ENCODE data around the gene CITED4.

CITED4 gene

GRCh38 chr1:40838045-40838979, 23.9 kb downstream of the CITED4 start:
- no peak for TF ChIP-seq CTCF (IDR thresholded peaks at IDR 0.05; ENCODE audit: low read depth, low read length)
- DNase-seq (ENCODE audit: extremely low read depth, low read depth) = no peak

DNA sequence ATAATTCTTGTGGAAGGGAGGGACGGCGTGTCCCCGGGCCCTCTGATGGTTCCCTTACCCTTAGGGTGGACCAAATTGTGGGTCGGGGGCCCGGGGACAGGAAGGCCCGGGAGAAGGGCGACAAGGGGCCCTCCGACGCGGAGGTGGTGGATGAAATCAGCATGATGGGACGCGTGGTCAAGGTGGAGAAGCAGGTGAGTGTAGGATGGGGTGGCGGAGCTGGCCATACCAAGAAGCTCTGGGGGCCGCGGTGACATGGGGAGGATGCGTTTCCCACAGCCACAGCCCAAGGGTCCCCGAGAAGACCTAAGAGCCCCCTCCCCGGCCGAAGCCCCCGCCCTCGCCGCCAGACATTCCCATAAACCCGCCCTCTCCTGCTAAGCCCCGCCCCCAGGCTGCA, 24.6 kb downstream of the CITED4 start:
- DNase-seq (ENCODE audit: extremely low read depth, low read depth) = no peak
- no peak for TF ChIP-seq CTCF (IDR thresholded peaks at IDR 0.05; ENCODE audit: low read depth, low read length)

GRCh38 chr1:40836283-40836682, 25.9 kb downstream of the CITED4 start:
- no peak for DNase-seq (ENCODE audit: extremely low read depth, low read depth)
- TF ChIP-seq CTCF (IDR thresholded peaks at IDR 0.05; ENCODE audit: low read depth, low read length) = no peak

- no peak for DNase-seq (ENCODE audit: extremely low read depth, low read depth)
- TF ChIP-seq CTCF (IDR thresholded peaks at IDR 0.05; ENCODE audit: low read depth, low read length) = no peak
These were observed 27.1 kb downstream of the CITED4 start for GRCh38 chr1:40834968-40835545.

- TF ChIP-seq CTCF (IDR thresholded peaks at IDR 0.05; ENCODE audit: low read depth, low read length) = no peak
These were observed 28.2 kb downstream of the CITED4 start for GRCh38 chr1:40833979-40834378.

GRCh38 chr1:40831001-40831732, 31.0 kb downstream of the CITED4 start:
- no peak for TF ChIP-seq CTCF (IDR thresholded peaks at IDR 0.05; ENCODE audit: low read depth, low read length)
- DNase-seq (ENCODE audit: extremely low read depth, low read depth) = no peak

More at GRCh38 chr1:40833979-40834378, 28.2 kb downstream of the CITED4 start:
- DNase-seq (ENCODE audit: extremely low read depth, low read depth) = no peak

Data from AG09319 (cell line).